ENCODE measurements around the gene PDE4D.

GRCh38 chr5:59770953-59771352 lies 122.6 kb downstream of the PDE4D start:
- TF ChIP-seq CTCF (IDR thresholded peaks at IDR 0.05; ENCODE audit: extremely low read depth in 1 of 2, insufficient read depth in 1 of 2, low read depth in 1 of 2, low read length in 2 of 2), result no peak
- no peak for TF ChIP-seq POLR2A (IDR thresholded peaks at IDR 0.05; ENCODE audit: low read depth, low read length)
- no peak for TF ChIP-seq POLR2AphosphoS5 (IDR thresholded peaks at IDR 0.05; ENCODE audit: insufficient read depth, low read depth, low read length)

Data from endothelial cell of umbilical vein (primary cell).